HepG2 (cell line): ENCODE measurements around the gene TADA3. TPM values are rescaled to one million over a fixed set of nuclear protein-coding genes. Genes with fewer than 3 reads are reported as not detected.

Source experiments
- ATAC-seq: fragments of 200-7000 bp; cut with Tn5 transposase; 3 replicates; pipeline ENCODE4 v1.9.1; 2020; ENCODE audit warnings: mild to moderate bottlenecking, moderate library complexity
- BruUV-seq: library from RNA; stranded (reverse); fragments of 400-500 nt; replicated peaks from 2 replicates; lab custom pipeline; 2021; lab: Mats Ljungman, UMichigan
- CTCF ChIA-PET: fragments of 300-600 bp; formaldehyde crosslinking; extraction: SDS; loops from one replicate; lab custom pipeline; 2021; ENCODE audit warnings: low total read pairs, inconsistent platforms, low intra/inter-chr PET ratio; lab: Yijun Ruan, JAX
- POLR2A ChIA-PET: fragments of 350-600 bp; sonication (Branson Sonifier 250); formaldehyde crosslinking; loops from one replicate; lab custom pipeline; 2020; ENCODE audit warnings: antibody characterized with exemption, inconsistent platforms; lab: Yijun Ruan, JAX
- DNase-seq: peaks from one replicate; pipeline ENCODE4 v3.0.0-alpha.2; 2015; ENCODE audit warnings: low spot score
- FAIRE-seq: peaks from 3 replicates; lab custom pipeline; 2011; peaks lifted over from hg19 to GRCh38; lab: Jason Lieb, UNC
- H2AFZ ChIP-seq: one replicate; pipeline ENCODE4 v1.6.1; 2011; ENCODE audit warnings: low read length, inconsistent platforms
- H3K27ac ChIP-seq: fragments of 300-600 bp; 3 replicates; pipeline ENCODE4 v1.8.0; 2011; ENCODE audit warnings: mixed run types, mild to moderate bottlenecking, mixed read lengths, low read length, inconsistent platforms; ENCODE audit not compliant: insufficient read depth; ENCODE audit errors: extremely low read length
- H3K27me3 ChIP-seq, 2 experiments: fragments of 200-600 bp in 1 of 2; 2 replicates in 1 of 2; 3 replicates in 1 of 2; pipeline versions ENCODE4 v1.6.0 to v1.8.0; 2011; ENCODE audit warnings: low read length in 2 of 2, mild to moderate bottlenecking in 2 of 2, moderate library complexity in 2 of 2, inconsistent platforms in 1 of 2; ENCODE audit not compliant: insufficient read depth in 2 of 2, control insufficient read depth in 1 of 2
- H3K36me3 ChIP-seq, 2 experiments: fragments of 200-600 bp in 1 of 2; replicated peaks in 1 of 2; 2 replicates in 1 of 2; 3 replicates in 1 of 2; pipeline versions ENCODE4 v1.5.1 to v1.8.0; 2011; ENCODE audit warnings: low read length in 2 of 2, inconsistent platforms in 1 of 2; ENCODE audit not compliant: insufficient read depth in 2 of 2, control insufficient read depth in 1 of 2
- H3K4me1 ChIP-seq: 2 replicates; pipeline ENCODE4 v1.5.1; 2012; ENCODE audit warnings: low read length, inconsistent platforms; ENCODE audit not compliant: insufficient read depth
- H3K4me2 ChIP-seq: 2 replicates; pipeline ENCODE4 v1.6.0; 2011; ENCODE audit warnings: low read depth, low read length, inconsistent platforms
- H3K4me3 ChIP-seq, 3 experiments: fragments of 200-600 bp in 1 of 3; sonication (generic), shearing (Covaris generic) in 1 of 3; replicated peaks in 1 of 3; 2 replicates each; pipeline ENCODE4 v1.5.1; 2011 to 2016; ENCODE audit warnings: low read length in 3 of 3, inconsistent platforms in 2 of 3, low read depth in 2 of 3, mild to moderate bottlenecking in 2 of 3, control low read depth in 1 of 3, mixed read lengths in 1 of 3; ENCODE audit not compliant: insufficient read depth in 1 of 3
- H3K79me2 ChIP-seq: one replicate; pipeline ENCODE4 v1.6.1; 2011; ENCODE audit warnings: low read length, inconsistent platforms; ENCODE audit not compliant: insufficient read depth
- H3K9ac ChIP-seq: 2 replicates; pipeline ENCODE4 v1.6.0; 2011; ENCODE audit warnings: mild to moderate bottlenecking, low read depth, low read length, inconsistent platforms; ENCODE audit not compliant: insufficient read depth
- H3K9me3 ChIP-seq: 2 replicates; pipeline ENCODE4 v1.5.1; 2012; ENCODE audit warnings: mild to moderate bottlenecking, low read length
- H4K20me1 ChIP-seq: 2 replicates; pipeline ENCODE4 v1.6.0; 2011; ENCODE audit warnings: inconsistent platforms, mild to moderate bottlenecking, low read length, moderate library complexity; ENCODE audit not compliant: insufficient read depth
- DDIT3 ChIP-seq: sonication (generic); formaldehyde crosslinking; IDR thresholded peaks from 2 replicates; pipeline ENCODE4 v1.4.0; 2020; ENCODE audit warnings: mild to moderate bottlenecking, missing genetic modification reagents
- GMEB1 ChIP-seq: sonication (generic); formaldehyde crosslinking; IDR thresholded peaks from 2 replicates; pipeline ENCODE4 v1.5.1; 2020; ENCODE audit warnings: missing genetic modification reagents, mild to moderate bottlenecking, borderline replicate concordance
- PATZ1 ChIP-seq: sonication (generic); formaldehyde crosslinking; IDR thresholded peaks from 2 replicates; pipeline ENCODE4 v1.4.0; 2020; ENCODE audit warnings: missing genetic modification reagents
- RAD51 ChIP-seq: fragments of 450-650 bp; IDR thresholded peaks from 2 replicates; pipeline ENCODE4 v1.6.1; 2016; ENCODE audit warnings: borderline replicate concordance
- RCOR2 ChIP-seq: IDR thresholded peaks from 2 replicates; pipeline ENCODE4 v1.6.1; 2016; ENCODE audit warnings: missing biosample characterization, missing genetic modification reagents
- SIN3B ChIP-seq: fragments of 150-350 bp; IDR thresholded peaks from 2 replicates; pipeline ENCODE4 v1.6.1; 2014; ENCODE audit warnings: low read length
- SNAI1 ChIP-seq: sonication (generic); formaldehyde crosslinking; IDR thresholded peaks from 2 replicates; pipeline ENCODE4 v1.5.0; 2020; ENCODE audit warnings: mild to moderate bottlenecking, missing genetic modification reagents, borderline replicate concordance
- SRSF4 ChIP-seq: fragments of 200-400 bp; formaldehyde crosslinking; IDR thresholded peaks from one replicate; pipeline ENCODE4 v1.6.1; 2018; ENCODE audit warnings: mild to moderate bottlenecking, low read depth, low read length, moderate library complexity; ENCODE audit not compliant: poor library complexity, severe bottlenecking
- STAG1 ChIP-seq: sonication (generic); formaldehyde crosslinking; IDR thresholded peaks from 2 replicates; pipeline ENCODE4 v1.4.0; 2020; ENCODE audit warnings: missing genetic modification reagents
- ZBTB49 ChIP-seq: sonication (generic); formaldehyde crosslinking; IDR thresholded peaks from 2 replicates; pipeline ENCODE4 v1.4.0; 2020; ENCODE audit warnings: missing genetic modification reagents, borderline replicate concordance
- ZNF256 ChIP-seq: sonication (generic); formaldehyde crosslinking; conservative IDR thresholded peaks from 2 replicates; pipeline ENCODE4 v1.4.0; 2020; ENCODE audit warnings: missing genetic modification reagents
- ZNF329 ChIP-seq: sonication (generic); formaldehyde crosslinking; IDR thresholded peaks from 2 replicates; pipeline ENCODE4 v1.9.0; 2021; ENCODE audit warnings: low read depth, mild to moderate bottlenecking, missing genetic modification reagents
- ZNF446 ChIP-seq: sonication (generic); formaldehyde crosslinking; IDR thresholded peaks from 2 replicates; pipeline ENCODE4 v1.5.0; 2020; ENCODE audit warnings: mild to moderate bottlenecking, missing genetic modification reagents
- ZNF550 ChIP-seq: sonication (generic); formaldehyde crosslinking; IDR thresholded peaks from 2 replicates; pipeline ENCODE4 v1.4.0; 2020; ENCODE audit warnings: mild to moderate bottlenecking, missing genetic modification reagents, borderline replicate concordance
- ZNF557 ChIP-seq: sonication (generic); formaldehyde crosslinking; IDR thresholded peaks from 2 replicates; pipeline ENCODE4 v1.4.0; 2020; ENCODE audit warnings: missing genetic modification reagents
- ZNF598 ChIP-seq: sonication (generic); formaldehyde crosslinking; IDR thresholded peaks from 2 replicates; pipeline ENCODE4 v1.5.1; 2020; ENCODE audit warnings: mild to moderate bottlenecking, missing genetic modification reagents, borderline replicate concordance
- WGBS: methylation state at CpG from one replicate; pipeline ENCODE4 v1.1.6; 2017; ENCODE audit warnings: low lambda C conversion rate; 5-methylcytosine and 5-hydroxymethylcytosine counted together
- in situ Hi-C: cut with HindIII; loops from 2 replicates; pipeline ENCODE4 v1.10.0; 2017; ENCODE audit warnings: low pct_unique_long_range_greater_than_20kb; ENCODE audit not compliant: extremely low pct_ligation_motif_present
- intact Hi-C: fragments of 100-400 bp; cut with micrococcal nuclease; formaldehyde crosslinking; loops from one replicate; pipeline ENCODE4 v1.10.0; 2022; ENCODE audit not compliant: unreplicated experiment
- polyA plus RNA-seq, 8 experiments: library from polyadenylated mRNA; depleted of rRNA in 3 of 8; stranded (reverse) in 7 of 8; unstranded in 1 of 8; fragments of >200 nt; fragmentation: Illumina TruSeq in 4 of 8; extraction: Trizol in 4 of 8; gene quantifications; 2 replicates each; pipeline versions ENCODE4 v1.2.1 to v1.2.3, GENCODE V29; 2011 to 2016; ENCODE audit warnings: low read depth in 4 of 8, missing spikeins in 1 of 8, mixed read lengths in 1 of 8; ENCODE audit not compliant: insufficient read depth in 1 of 8
- total RNA-seq, 5 experiments: library from RNA; depleted of rRNA; stranded (reverse); fragments of >200 nt; fragmentation: Illumina TruSeq; extraction: Trizol; gene quantifications; 2 replicates each; pipeline ENCODE4 v1.2.3, GENCODE V29; 2016; ENCODE audit warnings: low read depth in 1 of 5

The TADA3 gene
- total and polyA plus RNA-seq, 2 of the 13 experiments (the other 11 are each of a cell fraction or from before 2014, with no cell fraction given), result 32.1 to 37.1 TPM

GRCh38 chr3:9795207-9795606 is 2.9 kb upstream of the TADA3 start:
- Histone ChIP-seq H3K27me3 (peaks cover 0 to 5% of the 10 kb centered on the region in 2 experiments; a peak in 1 of 5 replicates), H3K9ac (no peak overlapping the region), H3K4me1 (peaks cover 28% of the 10 kb centered on the region), H3K4me2 (no peak overlapping the region), H3K79me2 (peaks cover 32% of the 10 kb centered on the region), H2AFZ (no peak overlapping the region), H3K4me3 (no peak overlapping the region), H3K27ac (no peak overlapping the region), H4K20me1 (no peaks in the 10 kb centered on the region; the same call in 1 of the 2 replicates), H3K9me3 (no peaks in the 10 kb centered on the region), H3K36me3 (peaks cover 13 to 41% of the 10 kb centered on the region in 2 experiments)
- ChIA-PET CTCF (no interaction called here), POLR2A (interaction anchor here (1.5 kb wide), 1 partner anchor 10 kb away, joined by 5 read pairs; no protein-coding TSS in a partner anchor)
- no peak for FAIRE-seq
- in situ Hi-C loops (no loop called here), intact Hi-C loops (no loop called here)
- TF ChIP-seq DDIT3 (CRISPR knock-in tag) (no peak), RCOR2 (CRISPR knock-in tag) (no peak), PATZ1 (CRISPR knock-in tag) (no peak), ZNF598 (CRISPR knock-in tag) (no peak), ZNF550 (no peak), SNAI1 (CRISPR knock-in tag) (no peak), STAG1 (CRISPR knock-in tag) (no peak), SRSF4 (no peak), SIN3B (no peak), ZNF329 (CRISPR knock-in tag) (no peak), ZNF446 (no peak), GMEB1 (CRISPR knock-in tag) (no peak), ZBTB49 (no peak), RAD51 (no peak), ZNF256 (CRISPR knock-in tag) (no peak), ZNF557 (CRISPR knock-in tag) (no peak)
- 95% methylated on average over 5 of the region's 5 CpGs for WGBS
- DNase-seq, result no peak
- no peak for ATAC-seq
- BruUV-seq, result no TSS peak
